GM13977 (cell line): ENCODE measurements around the gene BRINP2.

Experiments
- DNase-seq: peaks from one replicate; pipeline ENCODE4 v3.0.0; 2012; ENCODE audit warnings: low spot score
- in situ Hi-C: fragments of 300-500 bp; cut with MboI; formaldehyde crosslinking; loops from one replicate; pipeline ENCODE4 v1.12.0; 2022; ENCODE audit warnings: low sequenced_read_pairs, low pct_unique_long_range_greater_than_20kb, mixed read lengths, inconsistent platforms; ENCODE audit not compliant: unreplicated experiment
- TF ChIP-seq, protein P1 (sequence below): IDR thresholded peaks from 2 replicates; pipeline ENCODE4 v1.5.1; 2012; ENCODE audit warnings: mild to moderate bottlenecking, control low read depth; ENCODE audit not compliant: insufficient read depth; ENCODE audit errors: extremely low read depth, missing control alignments

Gene BRINP2

DNA sequence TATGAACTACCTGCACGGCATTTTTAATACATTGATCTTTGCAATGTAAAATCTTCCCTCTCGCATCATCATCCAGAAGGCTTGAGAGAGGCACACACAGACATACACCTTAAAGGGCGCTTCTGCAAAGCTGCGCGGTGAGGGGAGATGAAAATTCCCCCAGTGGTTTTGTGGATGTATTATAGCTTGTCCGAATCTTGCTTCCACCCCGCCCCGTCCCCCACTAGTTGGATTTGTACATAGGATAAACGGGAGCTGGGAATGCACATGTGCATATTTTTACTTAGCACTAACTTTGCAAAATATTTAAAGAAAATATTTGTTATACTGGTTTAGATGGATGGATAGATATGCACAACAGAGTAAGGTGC lies 5.7 kb upstream of the BRINP2 start:
- DNase-seq: no peak
- TF ChIP-seq, protein P1, sequence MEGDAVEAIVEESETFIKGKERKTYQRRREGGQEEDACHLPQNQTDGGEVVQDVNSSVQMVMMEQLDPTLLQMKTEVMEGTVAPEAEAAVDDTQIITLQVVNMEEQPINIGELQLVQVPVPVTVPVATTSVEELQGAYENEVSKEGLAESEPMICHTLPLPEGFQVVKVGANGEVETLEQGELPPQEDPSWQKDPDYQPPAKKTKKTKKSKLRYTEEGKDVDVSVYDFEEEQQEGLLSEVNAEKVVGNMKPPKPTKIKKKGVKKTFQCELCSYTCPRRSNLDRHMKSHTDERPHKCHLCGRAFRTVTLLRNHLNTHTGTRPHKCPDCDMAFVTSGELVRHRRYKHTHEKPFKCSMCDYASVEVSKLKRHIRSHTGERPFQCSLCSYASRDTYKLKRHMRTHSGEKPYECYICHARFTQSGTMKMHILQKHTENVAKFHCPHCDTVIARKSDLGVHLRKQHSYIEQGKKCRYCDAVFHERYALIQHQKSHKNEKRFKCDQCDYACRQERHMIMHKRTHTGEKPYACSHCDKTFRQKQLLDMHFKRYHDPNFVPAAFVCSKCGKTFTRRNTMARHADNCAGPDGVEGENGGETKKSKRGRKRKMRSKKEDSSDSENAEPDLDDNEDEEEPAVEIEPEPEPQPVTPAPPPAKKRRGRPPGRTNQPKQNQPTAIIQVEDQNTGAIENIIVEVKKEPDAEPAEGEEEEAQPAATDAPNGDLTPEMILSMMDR: no peak
- in situ Hi-C loops: no loop called here

GRCh38 chr1:177171536-177172123 lies 872 bp downstream of the BRINP2 start:
- in situ Hi-C loops: no loop called here
- TF ChIP-seq, protein P1: no peak
- no peak for DNase-seq

DNA sequence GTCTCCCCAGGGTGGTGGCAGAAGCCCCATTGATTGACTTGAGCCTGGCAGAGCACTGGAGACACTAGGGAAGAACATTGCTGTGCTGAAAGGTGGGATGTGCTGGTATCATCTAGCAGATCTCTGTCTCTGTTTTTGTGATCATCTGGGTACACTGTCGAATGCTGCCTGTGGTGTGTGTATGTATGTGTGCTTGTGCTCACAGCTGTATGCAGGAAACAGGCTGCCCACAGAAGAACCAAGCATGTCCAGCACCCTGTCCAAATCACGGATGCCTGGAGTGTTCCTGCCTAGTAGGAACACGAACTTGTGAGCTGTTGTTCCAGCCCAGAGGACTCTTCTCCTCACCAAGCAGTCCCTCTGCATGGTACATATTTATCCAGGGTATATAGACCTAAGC lies 1.5 kb downstream of the BRINP2 start:
- TF ChIP-seq, protein P1: no peak
- no peak for DNase-seq
- in situ Hi-C loops: no loop called here

GRCh38 chr1:177172866-177173265 lies 2.1 kb downstream of the BRINP2 start:
- DNase-seq: no peak
- TF ChIP-seq, protein P1: no peak
- in situ Hi-C loops: no loop called here

GRCh38 chr1:177173976-177174375 lies 3.2 kb downstream of the BRINP2 start:
- in situ Hi-C loops: no loop called here
- TF ChIP-seq, protein P1: no peak
- no peak for DNase-seq

DNA sequence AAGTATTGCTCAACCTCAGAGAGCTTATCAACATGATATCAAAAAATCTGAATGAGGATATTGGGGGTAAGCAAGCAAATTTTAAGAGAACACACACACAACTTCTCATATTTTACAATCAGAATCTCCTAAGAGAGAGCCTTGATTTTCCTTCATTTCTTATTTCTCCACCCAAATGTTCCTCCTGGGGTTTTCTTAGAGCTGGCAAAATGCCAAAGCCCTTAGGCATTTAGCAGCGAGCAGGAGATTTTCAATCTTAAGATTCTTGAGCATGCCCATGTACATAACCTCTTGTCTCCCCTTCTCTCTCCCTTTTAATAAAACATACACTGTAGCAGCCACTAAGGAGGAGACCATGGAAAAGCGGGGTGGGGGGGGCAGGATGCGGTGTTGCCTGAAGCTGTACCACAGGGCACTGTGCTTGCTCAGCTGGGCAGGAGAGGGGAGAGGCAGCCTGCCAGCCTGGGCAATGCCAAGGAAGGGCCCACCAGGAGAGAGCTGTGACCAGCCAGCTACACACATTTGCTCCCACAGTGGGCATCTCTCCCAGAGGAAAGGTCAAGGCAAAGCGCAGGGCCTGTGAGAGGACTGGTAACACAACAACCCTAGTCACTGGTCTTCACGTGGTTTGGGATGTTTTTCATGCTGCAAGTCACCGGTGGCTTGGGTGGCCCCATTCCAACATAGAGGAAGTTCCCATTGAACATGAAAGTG lies 4.3 kb downstream of the BRINP2 start:
- in situ Hi-C loops: no loop called here
- TF ChIP-seq, protein P1: no peak
- no peak for DNase-seq
